Thyroid gland (tissue), 4 donors: Measurements from ENCODE around the gene MYLIP. TPM values are rescaled to one million over a fixed set of nuclear protein-coding genes. Genes with fewer than 3 reads are reported as not detected.
"Not testable (repeated sequence)": the region's sequence is repeated elsewhere in the genome, so short reads cannot be mapped to it uniquely, and the experiment has no call there.

Source experiments
- DNase-seq, 2 donors: peaks; one replicate each; pipeline ENCODE4 v3.0.0-alpha.2; 2019
- H3K27ac ChIP-seq, 3 donors: fragments of 200-600 bp; sonication (generic); 1 replicate in 2 of 3; 2 replicates in 1 of 3; pipeline ENCODE4 v1.5.1; 2016 to 2019; ENCODE audit warnings: mild to moderate bottlenecking in 1 of 3, moderate library complexity in 1 of 3
- H3K27me3 ChIP-seq: fragments of 200-600 bp; sonication (generic); one replicate; pipeline ENCODE4 v1.5.1; 2019
- H3K36me3 ChIP-seq, 2 donors: fragments of 200-600 bp; sonication (generic); one replicate each; pipeline ENCODE4 v1.5.1; 2016 to 2019
- H3K4me1 ChIP-seq, 2 donors: fragments of 200-600 bp; sonication (generic); one replicate each; pipeline ENCODE4 v1.5.1; 2017 to 2019
- H3K4me3 ChIP-seq, 3 donors: fragments of 200-600 bp; sonication (generic); replicated peaks in 1 of 3; 1 replicate in 2 of 3; 2 replicates in 1 of 3; pipeline ENCODE4 v1.5.1; 2016; ENCODE audit warnings: mild to moderate bottlenecking in 1 of 3
- H3K9me3 ChIP-seq: fragments of 200-600 bp; sonication (generic); one replicate; pipeline ENCODE4 v1.5.1; 2017
- CTCF ChIP-seq, 6 experiments: fragments of 200-600 bp in 3 of 6; fragments of 450-650 bp in 3 of 6; sonication (generic) in 3 of 6; IDR thresholded peaks; one replicate each; pipeline ENCODE4 v1.5.1; 2016 to 2019; ENCODE audit warnings: antibody characterized with exemption in 6 of 6, mild to moderate bottlenecking in 2 of 6, inconsistent platforms in 1 of 6, moderate library complexity in 1 of 6
- POLR2A ChIP-seq, 2 donors: fragments of 450-650 bp; IDR thresholded peaks; one replicate each; pipeline ENCODE4 v1.6.1; 2017; ENCODE audit warnings: antibody characterized with exemption in 2 of 2, mild to moderate bottlenecking in 2 of 2, moderate library complexity in 1 of 2
- WGBS, 2 donors: methylation state at CpG; one replicate each; pipeline ENCODE4 v1.1.5; 2017; 5-methylcytosine and 5-hydroxymethylcytosine counted together
- intact Hi-C: fragments of 100-400 bp; cut with DNase I; formaldehyde crosslinking; loops from one replicate; pipeline ENCODE4 v1.15.1; 2023
- total RNA-seq, 4 donors: library from RNA; depleted of rRNA; stranded (reverse); fragments of >200 nt; gene quantifications; one replicate each; pipeline ENCODE4 v1.2.3, GENCODE V29; 2016

The MYLIP gene
- total RNA-seq, 4 donors from 2014 or later, result 61.8 to 108 (median 92.0) TPM

DNA sequence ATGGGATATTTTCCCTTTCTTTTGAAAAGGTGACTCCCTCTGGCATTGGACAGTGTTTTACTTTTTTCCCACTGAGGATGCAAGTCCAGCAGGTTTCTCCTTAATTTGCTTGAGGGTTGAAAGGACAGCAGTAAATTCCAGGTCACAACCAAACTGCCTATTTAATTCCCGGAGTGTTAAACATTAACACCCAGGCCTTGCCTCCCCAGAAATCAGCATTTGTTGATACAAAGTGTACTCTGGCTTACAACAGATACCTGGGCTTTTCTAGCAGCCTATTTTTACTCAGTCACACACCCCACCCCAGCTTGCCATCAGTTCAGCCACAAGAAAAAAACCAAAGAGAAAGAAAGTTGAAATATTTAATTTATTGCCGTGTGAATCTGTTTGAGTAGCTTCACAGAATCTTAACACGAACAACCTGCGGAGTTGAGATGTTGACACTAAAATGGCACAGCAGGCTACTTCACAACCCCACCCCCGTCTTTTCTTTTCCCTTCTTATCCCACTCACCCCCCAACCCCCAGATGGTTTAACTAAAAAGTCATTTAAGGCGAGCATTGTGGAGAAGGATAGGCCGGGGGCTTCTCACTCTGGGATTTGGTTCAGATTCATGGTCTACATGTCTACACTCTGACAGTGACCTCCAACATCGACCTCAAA is 45.7 kb downstream of the MYLIP start:
- Histone ChIP-seq H3K4me1 (no peaks in the 10 kb centered on the region), H3K27me3 (no peaks in the 10 kb centered on the region), H3K36me3 (no peaks in the 10 kb centered on the region), H3K9me3 (no peaks in the 10 kb centered on the region), H3K4me3 (no peak overlapping the region), H3K27ac (no peak overlapping the region)
- intact Hi-C loops, result no loop called here
- no peak for DNase-seq
- TF ChIP-seq POLR2A (IDR thresholded peaks at IDR 0.05), result no peak
- 82 to 90% methylated on average over 8 of the region's 8 CpGs for WGBS, 2 donors

GRCh38 chr6:16176600-16176999 is 47.7 kb downstream of the MYLIP start:
- H3K9me3 ChIP-seq, H3K27me3 ChIP-seq, DNase-seq, H3K36me3 ChIP-seq, H3K4me1 ChIP-seq, H3K27ac ChIP-seq, intact Hi-C loops, H3K4me3 ChIP-seq: not testable (repeated sequence)
- 64 to 100% methylated on average over 1 of the region's 1 CpG for WGBS, 2 donors

GRCh38 chr6:16177881-16178280 is 49.0 kb downstream of the MYLIP start:
- Histone ChIP-seq H3K27ac (no peak overlapping the region), H3K4me3 (no peak overlapping the region), H3K9me3 (no peaks in the 10 kb centered on the region), H3K4me1 (peaks cover 0 to 4% of the 10 kb centered on the region in 2 donors), H3K36me3 (no peaks in the 10 kb centered on the region), H3K27me3 (no peaks in the 10 kb centered on the region)
- 94 to 96% methylated on average over 5 of the region's 5 CpGs for WGBS, 2 donors
- TF ChIP-seq CTCF (IDR thresholded peaks at IDR 0.05), result no peak
- no peak for TF ChIP-seq POLR2A (IDR thresholded peaks at IDR 0.05)
- DNase-seq, result no peak
- intact Hi-C loops, result no loop called here

GRCh38 chr6:16178351-16178750 is 49.5 kb downstream of the MYLIP start:
- TF ChIP-seq POLR2A (IDR thresholded peaks at IDR 0.05) (no peak), CTCF (IDR thresholded peaks at IDR 0.05) (no peak)
- 96 to 97% methylated on average over 7 of the region's 7 CpGs for WGBS, 2 donors
- Histone ChIP-seq H3K36me3 (no peaks in the 10 kb centered on the region), H3K9me3 (no peaks in the 10 kb centered on the region), H3K27me3 (no peaks in the 10 kb centered on the region), H3K27ac (no peak overlapping the region), H3K4me3 (no peak overlapping the region), H3K4me1 (peaks cover 0 to 4% of the 10 kb centered on the region in 2 donors)
- intact Hi-C loops, result no loop called here
- DNase-seq, result no peak

GRCh38 chr6:16179063-16179462 is 50.2 kb downstream of the MYLIP start:
- no peaks in the 10 kb centered on the region for H3K9me3 ChIP-seq
- no peak for TF ChIP-seq POLR2A (IDR thresholded peaks at IDR 0.05)
- TF ChIP-seq CTCF (IDR thresholded peaks at IDR 0.05), result no peak
- H3K36me3 ChIP-seq, result no peaks in the 10 kb centered on the region
- intact Hi-C loops, result no loop called here
- no peak for DNase-seq
- no peaks in the 10 kb centered on the region for H3K27me3 ChIP-seq
- peaks cover 0 to 4% of the 10 kb centered on the region in 2 donors for H3K4me1 ChIP-seq
- no peak overlapping the region for H3K4me3 ChIP-seq
- H3K27ac ChIP-seq, result no peak overlapping the region
- WGBS, 2 donors, result 89 to 97% methylated on average over 2 of the region's 2 CpGs

- Histone ChIP-seq H3K4me1 (peaks cover 0 to 4% of the 10 kb centered on the region in 2 donors), H3K36me3 (no peaks in the 10 kb centered on the region), H3K27ac (no peak overlapping the region), H3K27me3 (no peaks in the 10 kb centered on the region), H3K4me3 (no peak overlapping the region), H3K9me3 (no peaks in the 10 kb centered on the region)
- intact Hi-C loops, result loop anchor here (5.0 to 10.0 kb wide), 2 partner anchors 55 to 488 kb away; partner anchors contain the start of gene MYLIP
- TF ChIP-seq CTCF (IDR thresholded peaks at IDR 0.05), result no peak
- TF ChIP-seq POLR2A (IDR thresholded peaks at IDR 0.05), result no peak
- no peak for DNase-seq
- WGBS, 2 donors, result 82 to 84% methylated on average over 16 of the region's 16 CpGs
Measured at GRCh38 chr6:16179970-16180431, 51.1 kb downstream of the MYLIP start.
